Duodenal mucosa (tissue), 2 donors: ENCODE data around the gene DDX5.

Experiments
- H3K27ac ChIP-seq: one replicate; pipeline ENCODE4 v1.7.0; 2013; ENCODE audit warnings: low read depth, low read length
- H3K27me3 ChIP-seq, 2 donors: one replicate each; pipeline ENCODE4 v1.7.0; 2013; ENCODE audit warnings: low read length in 2 of 2, control low read depth in 1 of 2; ENCODE audit not compliant: insufficient read depth in 2 of 2, control insufficient read depth in 1 of 2
- H3K36me3 ChIP-seq, 2 donors: one replicate each; pipeline ENCODE4 v1.7.0; 2013; ENCODE audit warnings: low read length in 2 of 2, control low read depth in 1 of 2; ENCODE audit not compliant: insufficient read depth in 2 of 2, control insufficient read depth in 1 of 2
- H3K4me1 ChIP-seq, 2 donors: one replicate each; pipeline ENCODE4 v1.7.0; 2013; ENCODE audit warnings: low read length in 2 of 2, control low read depth in 1 of 2; ENCODE audit not compliant: insufficient read depth in 2 of 2, control insufficient read depth in 1 of 2
- H3K4me3 ChIP-seq, 2 donors: one replicate each; pipeline ENCODE4 v1.7.0; 2013; ENCODE audit warnings: low read length in 2 of 2, low read depth in 1 of 2
- H3K9ac ChIP-seq, 2 donors: one replicate each; pipeline ENCODE4 v1.7.0; 2013; ENCODE audit warnings: low read length in 2 of 2, low read depth in 1 of 2
- H3K9me3 ChIP-seq, 2 donors: one replicate each; pipeline ENCODE4 v1.7.0; 2013; ENCODE audit warnings: low read length in 2 of 2, control low read depth in 1 of 2; ENCODE audit not compliant: control insufficient read depth in 1 of 2

DDX5 gene

GRCh38 chr17:64515419-64515818, 9.3 kb upstream of the DDX5 start:
- H3K4me3 ChIP-seq: no peak overlapping the region
- no peak overlapping the region for H3K27ac ChIP-seq
- peaks cover 39 to 84% of the 10 kb centered on the region in 2 donors for H3K36me3 ChIP-seq
- no peaks in the 10 kb centered on the region for H3K9me3 ChIP-seq
- no peaks in the 10 kb centered on the region for H3K27me3 ChIP-seq
- H3K9ac ChIP-seq: no peak overlapping the region
- H3K4me1 ChIP-seq: no peaks in the 10 kb centered on the region

GRCh38 chr17:64509179-64509578, 3.1 kb upstream of the DDX5 start:
- Histone ChIP-seq H3K27me3 (no peaks in the 10 kb centered on the region), H3K4me1 (peaks cover 13 to 17% of the 10 kb centered on the region in 2 donors), H3K36me3 (peaks cover 23 to 43% of the 10 kb centered on the region in 2 donors), H3K27ac (no peak overlapping the region), H3K9me3 (no peaks in the 10 kb centered on the region), H3K9ac (no peak overlapping the region), H3K4me3 (no peak overlapping the region)

GRCh38 chr17:64508683-64509082, 2.6 kb upstream of the DDX5 start:
- no peak overlapping the region for H3K9ac ChIP-seq
- no peak overlapping the region for H3K27ac ChIP-seq
- no peaks in the 10 kb centered on the region for H3K27me3 ChIP-seq
- H3K36me3 ChIP-seq: peaks cover 25 to 47% of the 10 kb centered on the region in 2 donors
- H3K4me1 ChIP-seq: peaks cover 18 to 22% of the 10 kb centered on the region in 2 donors
- no peaks in the 10 kb centered on the region for H3K9me3 ChIP-seq
- H3K4me3 ChIP-seq: peak overlapping the region in 1 of 2 donors; percentile 98

- no peaks in the 10 kb centered on the region for H3K9me3 ChIP-seq
- peaks cover 29 to 49% of the 10 kb centered on the region in 2 donors for H3K36me3 ChIP-seq
- peak overlapping the region; percentile 98 to 99 for H3K4me3 ChIP-seq
- H3K27ac ChIP-seq: peak overlapping the region; percentile 100
- H3K9ac ChIP-seq: peak overlapping the region; percentile 98 to 100
- peaks cover 30 to 34% of the 10 kb centered on the region in 2 donors for H3K4me1 ChIP-seq
- H3K27me3 ChIP-seq: no peaks in the 10 kb centered on the region
Observed at GRCh38 chr17:64507413-64507782, 1.3 kb upstream of the DDX5 start.

- Histone ChIP-seq H3K27ac (peak within 1 kb of the TSS; percentile 100), H3K4me3 (peak within 1 kb of the TSS; percentile 98 to 99), H3K9ac (peak within 1 kb of the TSS; percentile 100), H3K4me1 (peaks cover 34 to 36% of the 10 kb centered on the region in 2 donors), H3K9me3 (no peaks in the 10 kb centered on the region), H3K36me3 (peaks cover 35 to 52% of the 10 kb centered on the region in 2 donors), H3K27me3 (no peaks in the 10 kb centered on the region)
Observed at GRCh38 chr17:64506576-64507412, 705 bp upstream of the DDX5 start, which contains the start of gene CEP95. CEP95 (plus strand) TSS chr17:64506977; CDS start chr17:64507098, 121 bp downstream.

GRCh38 chr17:64505340-64506200, 519 bp downstream of the DDX5 start:
- Histone ChIP-seq H3K4me1 (peaks cover 35 to 47% of the 10 kb centered on the region in 2 donors), H3K9me3 (no peaks in the 10 kb centered on the region), H3K27ac (peak overlapping the region; percentile 100), H3K36me3 (peaks cover 47 to 56% of the 10 kb centered on the region in 2 donors), H3K4me3 (peak overlapping the region; percentile 98 to 99), H3K27me3 (no peaks in the 10 kb centered on the region), H3K9ac (peak overlapping the region; percentile 100)

- Histone ChIP-seq H3K4me1 (peaks cover 42 to 54% of the 10 kb centered on the region in 2 donors), H3K27me3 (no peaks in the 10 kb centered on the region), H3K27ac (peak overlapping the region; percentile 100), H3K4me3 (peak overlapping the region; percentile 98 to 99), H3K36me3 (peaks cover 50 to 56% of the 10 kb centered on the region in 2 donors), H3K9ac (peak overlapping the region; percentile 100), H3K9me3 (no peaks in the 10 kb centered on the region)
Observed at GRCh38 chr17:64504769-64505339, 1.2 kb downstream of the DDX5 start.

- Histone ChIP-seq H3K27me3 (no peaks in the 10 kb centered on the region), H3K9me3 (no peaks in the 10 kb centered on the region), H3K36me3 (peaks cover 56 to 57% of the 10 kb centered on the region in 2 donors), H3K27ac (no peak overlapping the region), H3K4me1 (peaks cover 43 to 61% of the 10 kb centered on the region in 2 donors), H3K4me3 (peak overlapping the region; percentile 98 to 99), H3K9ac (peak overlapping the region; percentile 100)
Observed at GRCh38 chr17:64503821-64504768, 2.0 kb downstream of the DDX5 start.

GRCh38 chr17:64503341-64503740, 2.7 kb downstream of the DDX5 start:
- Histone ChIP-seq H3K4me1 (peaks cover 40 to 66% of the 10 kb centered on the region in 2 donors), H3K36me3 (peaks cover 54 to 61% of the 10 kb centered on the region in 2 donors), H3K9me3 (no peaks in the 10 kb centered on the region), H3K9ac (no peak overlapping the region), H3K4me3 (no peak overlapping the region), H3K27me3 (no peaks in the 10 kb centered on the region), H3K27ac (no peak overlapping the region)
